ENCODE data around the gene ACSF3. TPM values are rescaled to one million over a fixed set of nuclear protein-coding genes. Genes with fewer than 3 reads are reported as not detected.

Gene ACSF3
- total and polyA plus RNA-seq, 2 of the 4 experiments (the other 2 are of a cell fraction), result 9.5 to 14.2 TPM

- Histone ChIP-seq H3K14ac (replicated peaks; ENCODE audit: low read depth, low read length) (no peak overlapping the region), H4K20me1 (ENCODE audit: insufficient read depth, low read length) (peaks cover 17% of the 10 kb centered on the region; the same call in 1 of the 2 replicates), H3K4me2 (ENCODE audit: low read depth, low read length) (no peak overlapping the region), H4K91ac (ENCODE audit: insufficient read depth, low read depth, low read length) (no peak overlapping the region), H3K27ac (ENCODE audit: insufficient read depth, low read length) (no peak overlapping the region), H3K18ac (ENCODE audit: low read depth, low read length) (no peak overlapping the region), H3K4me1 (ENCODE audit: control insufficient read depth, insufficient read depth, low read length) (0 out of 2 replicates have a peak, but pooled peaks cover 2% of the 10 kb centered on the region), H2BK120ac (ENCODE audit: low read depth, low read length) (no peak overlapping the region), H3K23ac (ENCODE audit: low read depth, low read length) (no peak overlapping the region), H3K9ac (ENCODE audit: low read depth, low read length) (no peak overlapping the region; the same call in 1 of the 2 replicates), H3K9me1 (ENCODE audit: insufficient read depth, low read length) (peaks cover 10% of the 10 kb centered on the region), H2BK15ac (ENCODE audit: low read depth, low read length) (no peak overlapping the region), H3K27me3 (ENCODE audit: control insufficient read depth, insufficient read depth, low read length) (peaks cover 2% of the 10 kb centered on the region; the same call in 1 of the 2 replicates), H4K8ac (ENCODE audit: low read depth in 2 of 2, low read length in 2 of 2) (no peak overlapping the region), H2AFZ (replicated peaks; ENCODE audit: low read length, poor library complexity) (no peak overlapping the region), H2BK20ac (ENCODE audit: low read depth, low read length) (no peak overlapping the region), H3K4ac (ENCODE audit: low read depth, low read length) (no peak overlapping the region), H2BK5ac (ENCODE audit: low read depth, low read length, poor library complexity, severe bottlenecking) (no peak overlapping the region), H3K36me3 (ENCODE audit: control insufficient read depth, insufficient read depth, low read length) (peaks cover 8% of the 10 kb centered on the region; the same call in 1 of the 2 replicates), H3K56ac (ENCODE audit: extremely low read depth, insufficient read depth, low read length) (no peak overlapping the region), H4K5ac (ENCODE audit: low read depth, low read length) (no peak overlapping the region), H2AK5ac (ENCODE audit: low read depth, low read length) (no peak overlapping the region), H3K4me3 (ENCODE audit: insufficient read depth, low read depth, low read length) (no peak overlapping the region), H3K9me3 (ENCODE audit: control insufficient read depth, insufficient read depth, low read length) (no peaks in the 10 kb centered on the region), H3K79me1 (ENCODE audit: low read depth in 1 of 2, low read length in 2 of 2) (peaks cover 31 to 50% of the 10 kb centered on the region in 2 experiments), H2AK9ac (replicated peaks; ENCODE audit: low read depth, low read length, poor library complexity) (no peak overlapping the region)
- dilution Hi-C loops (cut with HindIII; ENCODE audit: low sequenced_read_pairs, unreplicated experiment) (no loop called here), in situ Hi-C loops (cut with MboI; ENCODE audit: low sequenced_read_pairs) (no loop called here), intact Hi-C loops (cut with micrococcal nuclease) (no loop called here)
- ChIA-PET POLR2A (ENCODE audit: unreplicated experiment) (no interaction called here), CTCF (no interaction called here)
- DNase-seq, result no peak
- no peak for TF ChIP-seq RAD21 (IDR thresholded peaks at IDR 0.05; ENCODE audit: low read length)
- TF ChIP-seq POLR2A (IDR thresholded peaks at IDR 0.05; ENCODE audit: low read depth, low read length), result no peak
- no peak for TF ChIP-seq SMC3 (IDR thresholded peaks at IDR 0.05; ENCODE audit: low read depth, low read length)
- no peak for TF ChIP-seq BHLHE40 (IDR thresholded peaks at IDR 0.05; ENCODE audit: low read depth, low read length)
- TF ChIP-seq MAFK (IDR thresholded peaks at IDR 0.05; ENCODE audit: low read depth, low read length), result 0 out of 2 replicates have a peak, but pooled peaks have one; percentile 16
- TF ChIP-seq CHD1 (IDR thresholded peaks at IDR 0.05; ENCODE audit: low read depth, low read length), result no peak
- no TSS peak for BruUV-seq (replicated peaks)
- no peak for ATAC-seq (ENCODE audit: low read depth)
- 85% methylated on average over 10 of the region's 20 CpGs; no CpG with 5 or more reads in 1 of the 2 experiments for WGBS, 2 experiments (ENCODE audit: extremely low coverage in 2 of 2, insufficient read length in 1 of 2)
These were observed 2.5 kb downstream of the ACSF3 start for GRCh38 chr16:89096042-89096717.
